HUES6 (cell line): ENCODE results near the gene CAV1.

ENCODE experiments used
- H3K27ac ChIP-seq: 2 replicates; pipeline ENCODE4 v1.7.0; 2013; ENCODE audit warnings: low read depth, mild to moderate bottlenecking, low read length, inconsistent platforms
- H3K27me3 ChIP-seq: 2 replicates; pipeline ENCODE4 v1.6.1; 2013; ENCODE audit warnings: low read length; ENCODE audit not compliant: control insufficient read depth, insufficient read depth
- H3K36me3 ChIP-seq: 2 replicates; pipeline ENCODE4 v1.6.1; 2013; ENCODE audit warnings: low read length; ENCODE audit not compliant: control insufficient read depth, insufficient read depth
- H3K4me1 ChIP-seq: 2 replicates; pipeline ENCODE4 v1.6.1; 2013; ENCODE audit warnings: low read length; ENCODE audit not compliant: control insufficient read depth, insufficient read depth
- H3K4me3 ChIP-seq: 2 replicates; pipeline ENCODE4 v1.5.1; 2013; ENCODE audit warnings: low read depth, low read length
- H3K9ac ChIP-seq: one replicate; pipeline ENCODE4 v1.6.1; 2013; ENCODE audit warnings: mild to moderate bottlenecking, low read length
- H3K9me3 ChIP-seq: 2 replicates; pipeline ENCODE4 v1.6.1; 2013; ENCODE audit warnings: low read depth, low read length; ENCODE audit not compliant: control insufficient read depth, insufficient read depth

The CAV1 gene

DNA sequence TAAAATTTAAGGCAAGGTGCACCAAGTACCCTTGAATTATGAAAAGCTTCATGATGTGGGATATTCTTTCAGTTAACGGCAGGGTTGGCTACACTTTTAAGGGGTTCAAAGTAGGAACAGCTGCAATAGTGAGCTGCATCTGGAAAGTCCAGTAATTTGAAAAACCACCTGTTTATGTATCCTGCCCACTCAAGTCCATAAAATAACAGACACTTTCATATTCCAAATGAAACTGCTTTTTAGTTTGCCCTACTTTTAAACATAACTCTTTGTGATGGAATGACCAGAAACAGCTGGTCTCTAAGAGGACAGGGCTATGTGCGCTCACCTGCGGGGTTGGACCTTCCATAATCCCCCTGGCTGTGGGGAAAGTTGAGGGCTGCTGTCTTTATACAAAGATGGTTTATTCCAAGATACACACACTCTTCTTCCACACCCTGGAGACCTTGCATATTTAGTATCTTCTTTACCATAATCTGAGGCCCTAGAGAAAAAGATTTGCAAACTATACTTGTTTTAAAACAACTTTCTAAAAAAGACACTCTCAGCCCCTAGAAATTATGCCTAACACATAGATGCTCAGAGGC lies 7.4 kb downstream of the CAV1 start:
- no peak overlapping the region for H3K4me3 ChIP-seq
- H3K9me3 ChIP-seq = no peaks in the 10 kb centered on the region
- H3K4me1 ChIP-seq = peaks cover 18% of the 10 kb centered on the region
- H3K9ac ChIP-seq = no peak overlapping the region
- H3K27ac ChIP-seq = no peak overlapping the region
- H3K27me3 ChIP-seq = peaks cover 1% of the 10 kb centered on the region
- peaks cover 24% of the 10 kb centered on the region for H3K36me3 ChIP-seq

GRCh38 chr7:116534790-116535189 lies 10.0 kb downstream of the CAV1 start:
- H3K9ac ChIP-seq = no peak overlapping the region
- no peak overlapping the region for H3K27ac ChIP-seq
- peaks cover 5% of the 10 kb centered on the region; the same call in 1 of the 2 replicates for H3K4me1 ChIP-seq
- peaks cover 33% of the 10 kb centered on the region for H3K36me3 ChIP-seq
- H3K9me3 ChIP-seq = no peaks in the 10 kb centered on the region
- H3K27me3 ChIP-seq = no peaks in the 10 kb centered on the region
- no peak overlapping the region for H3K4me3 ChIP-seq

- Histone ChIP-seq H3K27me3 (no peaks in the 10 kb centered on the region), H3K9me3 (no peaks in the 10 kb centered on the region), H3K4me1 (peaks cover 1% of the 10 kb centered on the region; the same call in 1 of the 2 replicates), H3K27ac (no peak overlapping the region), H3K4me3 (no peak overlapping the region), H3K9ac (no peak overlapping the region), H3K36me3 (peaks cover 31% of the 10 kb centered on the region)
Measured at GRCh38 chr7:116535416-116535815, 10.6 kb downstream of the CAV1 start.

DNA sequence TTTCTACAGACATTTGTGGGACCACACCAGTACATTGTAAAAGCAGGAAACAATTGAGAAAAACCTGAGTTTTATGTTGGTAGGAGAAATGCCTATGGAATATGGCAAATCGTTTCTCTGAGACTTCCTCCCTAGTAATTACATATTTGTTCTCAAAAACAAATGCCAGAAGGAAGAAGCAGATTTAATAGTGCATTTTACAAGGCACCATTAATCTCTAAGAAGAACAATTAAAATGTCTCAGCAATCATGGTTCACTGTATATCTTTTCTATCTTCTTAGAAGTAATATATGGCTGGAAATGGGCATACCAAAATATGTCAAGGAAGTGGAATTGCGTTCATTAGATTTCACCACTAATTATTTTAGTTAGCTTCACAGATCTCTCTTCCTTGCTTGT lies 13.3 kb downstream of the CAV1 start:
- H3K9me3 ChIP-seq = no peaks in the 10 kb centered on the region
- no peaks in the 10 kb centered on the region for H3K27me3 ChIP-seq
- H3K36me3 ChIP-seq = peaks cover 27% of the 10 kb centered on the region
- no peak overlapping the region for H3K27ac ChIP-seq
- H3K4me3 ChIP-seq = no peak overlapping the region
- H3K4me1 ChIP-seq = peaks cover 3% of the 10 kb centered on the region; the same call in 1 of the 2 replicates
- H3K9ac ChIP-seq = no peak overlapping the region

DNA sequence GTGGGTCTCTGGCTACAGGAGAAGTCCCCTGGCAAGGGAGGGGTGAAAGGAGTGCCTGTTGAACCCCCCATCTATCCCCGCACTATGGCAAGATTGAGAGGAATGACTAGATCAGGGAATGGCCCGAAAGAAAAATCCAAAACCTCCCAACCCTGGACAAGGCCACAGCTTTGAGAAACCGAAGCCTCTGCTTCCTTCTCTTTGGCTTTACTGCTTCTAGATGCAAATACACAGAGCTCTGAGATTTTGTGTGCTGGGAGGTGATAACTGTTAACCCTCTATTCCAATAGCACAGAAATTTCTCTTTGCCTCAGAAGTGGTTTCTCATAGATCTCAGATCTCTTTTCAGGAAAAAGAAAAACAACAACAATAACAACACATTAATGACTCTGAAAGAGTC lies 15.0 kb downstream of the CAV1 start:
- H3K4me1 ChIP-seq = peaks cover 3% of the 10 kb centered on the region; the same call in 1 of the 2 replicates

GRCh38 chr7:116540743-116541142 lies 15.9 kb downstream of the CAV1 start:
- Histone ChIP-seq H3K4me1 (peaks cover 3% of the 10 kb centered on the region; the same call in 1 of the 2 replicates), H3K27ac (no peak overlapping the region), H3K27me3 (no peaks in the 10 kb centered on the region), H3K36me3 (peaks cover 23% of the 10 kb centered on the region), H3K4me3 (no peak overlapping the region), H3K9ac (no peak overlapping the region), H3K9me3 (no peaks in the 10 kb centered on the region)

More for the DNA sequence above, 15.0 kb downstream of the CAV1 start:
- Histone ChIP-seq H3K4me3 (no peak overlapping the region), H3K36me3 (peaks cover 27% of the 10 kb centered on the region), H3K27ac (no peak overlapping the region), H3K27me3 (no peaks in the 10 kb centered on the region), H3K9me3 (no peaks in the 10 kb centered on the region), H3K9ac (no peak overlapping the region)

DNA sequence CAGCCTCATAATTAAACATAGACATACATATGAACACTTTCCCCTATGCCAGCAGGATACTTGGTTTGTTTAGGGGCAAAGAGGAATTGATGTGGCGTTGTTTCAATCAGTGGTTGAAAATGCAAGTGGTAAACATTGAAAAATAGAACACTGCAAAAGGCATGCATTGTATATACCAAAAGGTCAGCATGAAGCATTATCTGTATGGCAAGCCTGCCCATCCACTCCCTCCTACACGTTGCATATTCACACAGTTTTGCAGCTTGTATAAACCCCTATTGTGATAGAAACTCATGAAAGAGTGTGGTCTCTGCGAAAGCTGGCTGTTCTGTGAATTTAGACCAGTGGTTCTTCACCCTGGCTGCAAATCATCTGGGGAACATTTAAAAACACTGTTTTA lies 17.1 kb downstream of the CAV1 start:
- Histone ChIP-seq H3K4me1 (peaks cover 3% of the 10 kb centered on the region; the same call in 1 of the 2 replicates), H3K27me3 (no peaks in the 10 kb centered on the region), H3K27ac (no peak overlapping the region), H3K4me3 (no peak overlapping the region), H3K9me3 (no peaks in the 10 kb centered on the region), H3K9ac (no peak overlapping the region), H3K36me3 (peaks cover 18% of the 10 kb centered on the region)

DNA sequence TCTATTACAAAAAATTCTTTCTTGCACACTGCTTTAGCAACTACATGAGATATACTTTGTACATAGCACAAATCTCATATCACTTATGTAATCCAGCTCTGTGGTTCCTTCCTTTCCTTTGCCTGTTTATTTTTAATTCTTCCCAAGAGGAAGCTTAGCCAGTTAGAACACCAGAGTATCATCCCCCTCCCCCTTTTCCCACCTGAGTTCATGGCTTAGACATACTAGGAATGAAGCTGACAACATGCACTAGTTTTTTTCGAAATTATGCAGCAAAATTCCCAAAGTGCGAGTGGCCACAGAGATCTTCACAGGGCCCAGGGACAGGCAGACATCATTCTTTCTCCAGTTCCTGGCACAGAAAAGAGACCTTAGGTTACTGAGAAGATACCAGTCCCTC lies 17.8 kb downstream of the CAV1 start:
- no peaks in the 10 kb centered on the region for H3K27me3 ChIP-seq
- peaks cover 3% of the 10 kb centered on the region; the same call in 1 of the 2 replicates for H3K4me1 ChIP-seq
- no peak overlapping the region for H3K4me3 ChIP-seq
- H3K9me3 ChIP-seq = no peaks in the 10 kb centered on the region
- H3K36me3 ChIP-seq = peaks cover 18% of the 10 kb centered on the region
- H3K9ac ChIP-seq = no peak overlapping the region
- no peak overlapping the region for H3K27ac ChIP-seq

DNA sequence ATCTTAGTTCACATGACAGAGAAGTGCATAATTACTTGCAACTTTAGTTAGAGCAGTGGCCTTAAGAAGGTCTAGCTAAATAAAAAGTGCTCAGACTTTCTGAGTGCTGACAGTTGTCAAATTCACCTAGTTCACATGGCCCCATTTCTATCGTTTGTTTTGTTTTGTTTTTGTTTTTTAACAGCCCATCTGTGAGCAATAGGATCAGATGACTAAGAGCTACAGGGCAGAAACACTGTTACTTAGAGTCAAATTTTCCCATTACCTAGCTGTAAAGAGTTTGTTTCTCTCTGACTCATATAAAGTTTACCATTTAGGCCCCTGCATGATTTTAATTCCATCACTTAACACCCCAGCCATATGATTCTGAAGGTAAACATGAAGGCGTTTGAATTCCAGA lies 18.8 kb downstream of the CAV1 start:
- H3K9ac ChIP-seq = no peak overlapping the region
- no peaks in the 10 kb centered on the region for H3K27me3 ChIP-seq
- H3K4me3 ChIP-seq = no peak overlapping the region
- no peaks in the 10 kb centered on the region for H3K9me3 ChIP-seq
- H3K36me3 ChIP-seq = peaks cover 11% of the 10 kb centered on the region
- H3K27ac ChIP-seq = no peak overlapping the region
- peaks cover 3% of the 10 kb centered on the region; the same call in 1 of the 2 replicates for H3K4me1 ChIP-seq

DNA sequence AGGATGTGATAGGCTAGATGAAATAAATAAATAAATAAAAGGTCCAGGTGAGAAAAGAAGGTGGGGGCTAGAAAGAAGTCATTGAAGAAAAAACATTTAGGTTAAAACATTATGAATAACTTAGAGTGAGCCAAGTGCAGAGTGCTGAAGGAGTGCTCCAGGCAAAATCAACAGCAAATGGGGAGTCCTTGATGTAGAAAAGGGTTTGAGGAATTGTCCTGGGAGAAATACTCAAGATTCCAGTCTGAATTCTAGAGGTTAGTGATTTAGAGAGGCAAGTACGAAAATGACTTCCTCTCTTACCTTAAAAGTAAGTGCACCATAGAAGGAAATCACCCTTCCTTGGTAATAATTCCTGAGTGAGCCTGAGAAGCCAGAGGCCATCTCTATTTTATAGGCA lies 19.7 kb downstream of the CAV1 start:
- Histone ChIP-seq H3K9me3 (no peaks in the 10 kb centered on the region), H3K27me3 (no peaks in the 10 kb centered on the region), H3K4me3 (no peak overlapping the region), H3K27ac (no peak overlapping the region), H3K36me3 (peaks cover 5% of the 10 kb centered on the region; the same call in 1 of the 2 replicates), H3K4me1 (peaks cover 3% of the 10 kb centered on the region; the same call in 1 of the 2 replicates), H3K9ac (no peak overlapping the region)

DNA sequence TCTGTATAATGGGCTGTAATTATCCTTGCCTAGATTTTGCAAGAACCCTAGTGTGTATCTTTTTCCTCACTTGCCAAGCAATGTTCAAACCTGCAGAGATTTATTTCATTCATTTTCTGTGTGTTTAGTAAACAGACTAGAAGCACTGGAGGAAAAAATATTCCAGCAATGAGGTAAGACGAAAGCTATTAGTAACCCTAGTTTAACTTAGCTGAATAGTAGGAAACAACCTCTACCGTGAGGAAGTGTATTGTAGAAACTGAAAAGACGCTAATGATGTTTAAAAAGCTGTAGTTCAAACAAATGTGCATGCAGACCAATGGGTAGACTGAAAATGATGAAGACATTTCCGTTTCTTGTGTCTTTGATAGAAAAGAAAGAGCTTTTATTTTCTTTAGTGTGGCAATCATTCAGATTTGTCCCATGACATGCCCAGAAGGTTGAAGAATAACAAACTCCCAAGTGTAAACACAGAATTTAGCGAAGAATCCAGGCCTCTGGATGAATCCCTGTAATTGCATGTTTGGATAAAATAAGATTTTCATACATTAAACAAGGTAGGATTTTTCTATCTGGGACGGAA lies 20.7 kb downstream of the CAV1 start:
- Histone ChIP-seq H3K36me3 (peaks cover 3% of the 10 kb centered on the region; the same call in 1 of the 2 replicates), H3K9me3 (no peaks in the 10 kb centered on the region), H3K27me3 (no peaks in the 10 kb centered on the region), H3K4me1 (peaks cover 3% of the 10 kb centered on the region; the same call in 1 of the 2 replicates), H3K4me3 (no peak overlapping the region), H3K27ac (no peak overlapping the region), H3K9ac (no peak overlapping the region)
